SKM-1 treated with dmso at 0.1 percent for 144 hours (cell line): ENCODE data around the gene MORN1.

Experiments used
- DNase-seq: peaks from one replicate; lab custom pipeline; 2025; ENCODE audit not compliant: unreplicated experiment; lab: John Stamatoyannopoulos, UW

MORN1 gene

GRCh38 chr1:2405588-2406295 is 14.4 kb upstream of the MORN1 start:
- no peak for DNase-seq

- DNase-seq: no peak
These were observed 13.6 kb upstream of the MORN1 start for GRCh38 chr1:2404890-2405511.

GRCh38 chr1:2404142-2404889 is 13.0 kb upstream of the MORN1 start:
- no peak for DNase-seq

- no peak for DNase-seq
These were observed 11.9 kb upstream of the MORN1 start for GRCh38 chr1:2403273-2403672.

- DNase-seq: no peak
These were observed 11.1 kb upstream of the MORN1 start for GRCh38 chr1:2402420-2402819.

- no peak for DNase-seq
These were observed 9.7 kb upstream of the MORN1 start for GRCh38 chr1:2400950-2401649.

GRCh38 chr1:2400576-2400909 is 9.2 kb upstream of the MORN1 start:
- no peak for DNase-seq

- DNase-seq: no peak
These were observed 8.7 kb upstream of the MORN1 start for GRCh38 chr1:2399890-2400575.

GRCh38 chr1:2398871-2399270 is 7.5 kb upstream of the MORN1 start:
- DNase-seq: no peak

GRCh38 chr1:2397007-2397679 is 5.8 kb upstream of the MORN1 start:
- DNase-seq: no peak

GRCh38 chr1:2396476-2396875 is 5.1 kb upstream of the MORN1 start:
- DNase-seq: no peak

- DNase-seq: no peak
These were observed 4.7 kb upstream of the MORN1 start for GRCh38 chr1:2396059-2396458.

- DNase-seq: no peak
These were observed 3.9 kb upstream of the MORN1 start for GRCh38 chr1:2395245-2395644.

GRCh38 chr1:2394761-2395160 is 3.4 kb upstream of the MORN1 start:
- DNase-seq: no peak

- no peak for DNase-seq
These were observed 2.9 kb upstream of the MORN1 start for GRCh38 chr1:2394220-2394619.

GRCh38 chr1:2393471-2393877 is 2.1 kb upstream of the MORN1 start:
- DNase-seq: no peak

GRCh38 chr1:2392686-2393085 is 1.3 kb upstream of the MORN1 start:
- no peak for DNase-seq

GRCh38 chr1:2391931-2392509 is 666 bp upstream of the MORN1 start:
- no peak for DNase-seq

- DNase-seq: no peak
These were observed 1.7 kb downstream of the MORN1 start for GRCh38 chr1:2389644-2390043.
